ENCODE data around the gene PIK3C2G. TPM values are rescaled to one million over a fixed set of nuclear protein-coding genes. Genes with fewer than 3 reads are reported as not detected.

Gene PIK3C2G
- total RNA-seq, 1 donor from 2014 or later = not detected

DNA sequence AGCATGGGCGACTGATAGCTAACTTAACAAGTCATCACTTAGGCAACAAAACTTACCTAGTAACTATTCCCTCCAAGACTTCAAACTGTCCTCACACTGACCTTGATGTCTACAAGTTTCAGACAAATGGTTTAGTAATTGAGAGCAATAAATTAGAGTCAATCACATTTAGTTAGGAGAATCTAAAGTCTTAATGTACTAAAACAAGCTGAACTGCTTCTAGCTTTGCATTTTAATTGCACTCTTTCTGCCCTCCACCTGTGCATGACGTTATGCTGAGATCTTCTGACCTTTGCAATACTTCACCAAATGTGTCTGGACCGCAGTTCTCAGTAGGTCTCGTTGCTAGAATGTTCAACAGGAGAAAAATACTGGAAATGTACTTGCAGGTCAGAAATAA, 158.0 kb downstream of the PIK3C2G start:
- Histone ChIP-seq H3K9me3 (no peaks in the 10 kb centered on the region), H3K4me3 (no peak overlapping the region), H3K27me3 (no peaks in the 10 kb centered on the region), H3K36me3 (no peaks in the 10 kb centered on the region), H3K27ac (no peak overlapping the region), H3K4me1 (no peaks in the 10 kb centered on the region)
- TF ChIP-seq, protein P1, sequence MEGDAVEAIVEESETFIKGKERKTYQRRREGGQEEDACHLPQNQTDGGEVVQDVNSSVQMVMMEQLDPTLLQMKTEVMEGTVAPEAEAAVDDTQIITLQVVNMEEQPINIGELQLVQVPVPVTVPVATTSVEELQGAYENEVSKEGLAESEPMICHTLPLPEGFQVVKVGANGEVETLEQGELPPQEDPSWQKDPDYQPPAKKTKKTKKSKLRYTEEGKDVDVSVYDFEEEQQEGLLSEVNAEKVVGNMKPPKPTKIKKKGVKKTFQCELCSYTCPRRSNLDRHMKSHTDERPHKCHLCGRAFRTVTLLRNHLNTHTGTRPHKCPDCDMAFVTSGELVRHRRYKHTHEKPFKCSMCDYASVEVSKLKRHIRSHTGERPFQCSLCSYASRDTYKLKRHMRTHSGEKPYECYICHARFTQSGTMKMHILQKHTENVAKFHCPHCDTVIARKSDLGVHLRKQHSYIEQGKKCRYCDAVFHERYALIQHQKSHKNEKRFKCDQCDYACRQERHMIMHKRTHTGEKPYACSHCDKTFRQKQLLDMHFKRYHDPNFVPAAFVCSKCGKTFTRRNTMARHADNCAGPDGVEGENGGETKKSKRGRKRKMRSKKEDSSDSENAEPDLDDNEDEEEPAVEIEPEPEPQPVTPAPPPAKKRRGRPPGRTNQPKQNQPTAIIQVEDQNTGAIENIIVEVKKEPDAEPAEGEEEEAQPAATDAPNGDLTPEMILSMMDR (IDR thresholded peaks at IDR 0.05) = no peak
- intact Hi-C loops (cut with DNase I) = no loop called here
- DNase-seq (ENCODE audit: low spot score in 2 of 2) = no peak

- Histone ChIP-seq H3K27ac (no peak overlapping the region), H3K27me3 (no peaks in the 10 kb centered on the region), H3K9me3 (no peaks in the 10 kb centered on the region), H3K4me3 (no peak overlapping the region), H3K4me1 (no peaks in the 10 kb centered on the region), H3K36me3 (no peaks in the 10 kb centered on the region)
- intact Hi-C loops (cut with DNase I) = no loop called here
- TF ChIP-seq, protein P1 (IDR thresholded peaks at IDR 0.05) = no peak
- DNase-seq (ENCODE audit: low spot score in 2 of 2) = no peak
Measured at GRCh38 chr12:18421867-18422266, 160.5 kb downstream of the PIK3C2G start.

- no peaks in the 10 kb centered on the region for H3K27me3 ChIP-seq
- no peak for DNase-seq (ENCODE audit: low spot score in 2 of 2)
- H3K27ac ChIP-seq = no peak overlapping the region
- no peaks in the 10 kb centered on the region for H3K9me3 ChIP-seq
- no peaks in the 10 kb centered on the region for H3K36me3 ChIP-seq
- TF ChIP-seq, protein P1 (IDR thresholded peaks at IDR 0.05) = no peak
- intact Hi-C loops (cut with DNase I) = no loop called here
- H3K4me3 ChIP-seq = no peak overlapping the region
- no peaks in the 10 kb centered on the region for H3K4me1 ChIP-seq
Measured at GRCh38 chr12:18422871-18423270, 161.6 kb downstream of the PIK3C2G start.

GRCh38 chr12:18424857-18425256, 163.5 kb downstream of the PIK3C2G start:
- TF ChIP-seq, protein P1 (IDR thresholded peaks at IDR 0.05) = no peak
- Histone ChIP-seq H3K27me3 (no peaks in the 10 kb centered on the region), H3K9me3 (no peaks in the 10 kb centered on the region), H3K36me3 (no peaks in the 10 kb centered on the region), H3K4me1 (no peaks in the 10 kb centered on the region), H3K4me3 (no peak overlapping the region), H3K27ac (no peak overlapping the region)
- no peak for DNase-seq (ENCODE audit: low spot score in 2 of 2)
- intact Hi-C loops (cut with DNase I) = no loop called here

- H3K36me3 ChIP-seq = no peaks in the 10 kb centered on the region
- TF ChIP-seq, protein P1 (IDR thresholded peaks at IDR 0.05) = no peak
- H3K4me1 ChIP-seq = no peaks in the 10 kb centered on the region
- H3K4me3 ChIP-seq = no peak overlapping the region
- H3K27ac ChIP-seq = no peak overlapping the region
- no peaks in the 10 kb centered on the region for H3K27me3 ChIP-seq
- DNase-seq (ENCODE audit: low spot score in 2 of 2) = no peak
- H3K9me3 ChIP-seq = no peaks in the 10 kb centered on the region
- intact Hi-C loops (cut with DNase I) = no loop called here
Measured at GRCh38 chr12:18427520-18427919, 166.2 kb downstream of the PIK3C2G start.

- Histone ChIP-seq H3K27ac (no peak overlapping the region), H3K27me3 (no peaks in the 10 kb centered on the region), H3K36me3 (no peaks in the 10 kb centered on the region), H3K4me1 (no peaks in the 10 kb centered on the region), H3K4me3 (no peak overlapping the region), H3K9me3 (no peaks in the 10 kb centered on the region)
- DNase-seq (ENCODE audit: low spot score in 2 of 2) = no peak
- intact Hi-C loops (cut with DNase I) = no loop called here
- TF ChIP-seq, protein P1 (IDR thresholded peaks at IDR 0.05) = no peak
Measured at GRCh38 chr12:18428416-18428815, 167.1 kb downstream of the PIK3C2G start.
